ENCODE results near the gene MBTPS1. TPM values are rescaled to one million over a fixed set of nuclear protein-coding genes. Genes with fewer than 3 reads are reported as not detected.

MBTPS1 gene
- total and polyA plus RNA-seq, 10 of the 15 experiments (the other 5 are each of a cell fraction or from before 2014, with no cell fraction given), result 1.3 to 43.9 (median 35.2) TPM

DNA sequence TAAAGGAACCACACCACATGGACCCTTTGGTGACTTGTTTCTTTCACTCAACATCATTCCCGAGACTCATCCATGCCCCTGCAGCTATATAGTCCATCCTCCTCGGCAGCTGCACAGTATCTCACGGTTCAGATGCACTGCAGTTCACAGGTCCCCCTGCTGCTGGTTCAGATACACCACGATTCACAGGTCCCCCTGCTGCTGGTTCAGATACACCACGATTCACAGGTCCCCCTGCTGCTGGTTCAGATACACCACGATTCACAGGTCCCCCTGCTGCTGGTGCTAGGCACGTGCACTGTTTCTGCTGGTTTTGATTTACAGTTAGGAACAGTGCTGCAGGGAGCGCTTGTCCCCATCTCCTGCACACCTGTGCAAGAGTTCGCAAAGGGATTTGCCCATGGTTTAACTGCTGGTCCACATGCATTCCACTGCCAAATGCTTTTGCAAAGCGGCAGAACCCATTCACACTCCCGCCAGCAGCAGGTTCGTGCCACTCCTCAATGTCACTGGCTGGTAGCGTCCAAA, 24.5 kb upstream of the MBTPS1 start:
- H3K27me3 ChIP-seq (replicated peaks in 1 of 2; ENCODE audit: control insufficient read depth in 2 of 2, insufficient read depth in 2 of 2, low read length in 1 of 2), result no peaks in the 10 kb centered on the region
- ChIA-PET CTCF (interaction anchor here (1.5 to 1.7 kb wide), 2 partner anchors 46 to 56 kb away, joined by 5 to 7 read pairs; partner anchors contain the start of gene TAF1C), SMC1A (ENCODE audit: uncharacterized antibody, unreplicated experiment) (interaction anchor here (1.1 to 1.6 kb wide), 3 partner anchors 8 to 46 kb away, joined by 3 read pairs; partner anchors contain the start of gene TAF1C), POLR2A (no interaction called here), RAD21 (ENCODE audit: unreplicated experiment) (interaction anchor here (0.9 to 1.5 kb wide), 2 partner anchors 46 to 53 kb away, joined by 3 read pairs; partner anchors contain the start of gene TAF1C)
- H3K36me3 ChIP-seq (ENCODE audit: control insufficient read depth in 2 of 2, insufficient read depth in 2 of 2, low read length in 1 of 2), result no peaks in the 10 kb centered on the region
- DNase-seq (ENCODE audit: low read depth, low spot score) (no peak), FAIRE-seq (no peak), ATAC-seq (peak; percentile 29)
- no peak overlapping the region for H3K9ac ChIP-seq (ENCODE audit: control insufficient read depth, insufficient read depth, low read length)
- peaks cover 11% of the 10 kb centered on the region for H3K4me1 ChIP-seq (ENCODE audit: control insufficient read depth, insufficient read depth, low read length)
- H4K20me1 ChIP-seq (ENCODE audit: control insufficient read depth, insufficient read depth), result no peaks in the 10 kb centered on the region
- 50% methylated on average over 13 of the region's 13 CpGs for WGBS (ENCODE audit: insufficient coverage, insufficient replicate concordance, low lambda C conversion rate, missing lambda C conversion rate)
- peaks cover 1% of the 10 kb centered on the region for H3K79me2 ChIP-seq (ENCODE audit: control insufficient read depth, insufficient read depth, low read length)
- no peaks in the 10 kb centered on the region for H3K9me3 ChIP-seq (replicated peaks; ENCODE audit: control insufficient read depth, insufficient read depth, low read length)
- intact Hi-C loops (cut with micrococcal nuclease; ENCODE audit: unreplicated experiment), result no loop called here
- no peak overlapping the region for H2AFZ ChIP-seq (ENCODE audit: control insufficient read depth, low read depth, low read length)
- no peak overlapping the region for H3K4me3 ChIP-seq
- in situ Hi-C loops (cut with MboI), result loop anchor here (5.0 kb wide), 1 partner anchor 54 kb away; no protein-coding TSS in a partner anchor
- no peak overlapping the region for H3K27ac ChIP-seq (ENCODE audit: control insufficient read depth, insufficient read depth)
- TF ChIP-seq, protein P1, sequence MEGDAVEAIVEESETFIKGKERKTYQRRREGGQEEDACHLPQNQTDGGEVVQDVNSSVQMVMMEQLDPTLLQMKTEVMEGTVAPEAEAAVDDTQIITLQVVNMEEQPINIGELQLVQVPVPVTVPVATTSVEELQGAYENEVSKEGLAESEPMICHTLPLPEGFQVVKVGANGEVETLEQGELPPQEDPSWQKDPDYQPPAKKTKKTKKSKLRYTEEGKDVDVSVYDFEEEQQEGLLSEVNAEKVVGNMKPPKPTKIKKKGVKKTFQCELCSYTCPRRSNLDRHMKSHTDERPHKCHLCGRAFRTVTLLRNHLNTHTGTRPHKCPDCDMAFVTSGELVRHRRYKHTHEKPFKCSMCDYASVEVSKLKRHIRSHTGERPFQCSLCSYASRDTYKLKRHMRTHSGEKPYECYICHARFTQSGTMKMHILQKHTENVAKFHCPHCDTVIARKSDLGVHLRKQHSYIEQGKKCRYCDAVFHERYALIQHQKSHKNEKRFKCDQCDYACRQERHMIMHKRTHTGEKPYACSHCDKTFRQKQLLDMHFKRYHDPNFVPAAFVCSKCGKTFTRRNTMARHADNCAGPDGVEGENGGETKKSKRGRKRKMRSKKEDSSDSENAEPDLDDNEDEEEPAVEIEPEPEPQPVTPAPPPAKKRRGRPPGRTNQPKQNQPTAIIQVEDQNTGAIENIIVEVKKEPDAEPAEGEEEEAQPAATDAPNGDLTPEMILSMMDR (IDR thresholded peaks at IDR 0.05 in 2 of 3, conservative IDR thresholded peaks at IDR 0.05 in 1 of 3; ENCODE audit: control insufficient read depth in 2 of 3, extremely low read depth in 1 of 3, insufficient read depth in 1 of 3, low read depth in 3 of 3, low read length in 3 of 3), result peak in 2 of 3 experiments; percentile 31 to 42; a peak in 2 of 6 replicates
- TF ChIP-seq BHLHE40 (IDR thresholded peaks at IDR 0.05; ENCODE audit: borderline replicate concordance in 1 of 2, low read depth in 2 of 2, low read length in 1 of 2) (peak; percentile 39 to 76; a peak in 2 of 4 replicates), SMC3 (IDR thresholded peaks at IDR 0.05; ENCODE audit: borderline replicate concordance, low read length) (peak; percentile 9; the same call in 1 of the 2 replicates)
- TF ChIP-seq, protein P2, sequence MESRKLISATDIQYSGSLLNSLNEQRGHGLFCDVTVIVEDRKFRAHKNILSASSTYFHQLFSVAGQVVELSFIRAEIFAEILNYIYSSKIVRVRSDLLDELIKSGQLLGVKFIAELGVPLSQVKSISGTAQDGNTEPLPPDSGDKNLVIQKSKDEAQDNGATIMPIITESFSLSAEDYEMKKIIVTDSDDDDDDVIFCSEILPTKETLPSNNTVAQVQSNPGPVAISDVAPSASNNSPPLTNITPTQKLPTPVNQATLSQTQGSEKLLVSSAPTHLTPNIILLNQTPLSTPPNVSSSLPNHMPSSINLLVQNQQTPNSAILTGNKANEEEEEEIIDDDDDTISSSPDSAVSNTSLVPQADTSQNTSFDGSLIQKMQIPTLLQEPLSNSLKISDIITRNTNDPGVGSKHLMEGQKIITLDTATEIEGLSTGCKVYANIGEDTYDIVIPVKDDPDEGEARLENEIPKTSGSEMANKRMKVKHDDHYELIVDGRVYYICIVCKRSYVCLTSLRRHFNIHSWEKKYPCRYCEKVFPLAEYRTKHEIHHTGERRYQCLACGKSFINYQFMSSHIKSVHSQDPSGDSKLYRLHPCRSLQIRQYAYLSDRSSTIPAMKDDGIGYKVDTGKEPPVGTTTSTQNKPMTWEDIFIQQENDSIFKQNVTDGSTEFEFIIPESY (IDR thresholded peaks at IDR 0.05), result no peak
- BruUV-seq (replicated peaks), result TSS peak; percentile 43
- H3K4me2 ChIP-seq (ENCODE audit: control insufficient read depth, insufficient read depth), result no peak overlapping the region

Measured in GM12878 (cell line).